Keratinocyte (primary cell): ENCODE data around the gene TIAM2. TPM values are rescaled to one million over a fixed set of nuclear protein-coding genes. Genes with fewer than 3 reads are reported as not detected.
A peak's percentile ranks its signal among the peaks of the same experiment; 100 is the strongest.

Source experiments
- DNase-seq: peaks from one replicate; pipeline ENCODE4 v3.0.0-alpha.2; 2011; ENCODE audit warnings: low read depth, missing footprints, low spot score
- FAIRE-seq: peaks from 2 replicates; lab custom pipeline; 2011; peaks lifted over from hg19 to GRCh38; lab: Jason Lieb, UNC
- H2AFZ ChIP-seq: 2 replicates; pipeline ENCODE4 v1.6.0; 2012; ENCODE audit warnings: low read length, control low read depth, inconsistent platforms; ENCODE audit not compliant: control insufficient read depth
- H3K27ac ChIP-seq: 2 replicates; pipeline ENCODE4 v1.5.1; 2011; ENCODE audit warnings: low read length; ENCODE audit not compliant: control insufficient read depth, insufficient read depth
- H3K27me3 ChIP-seq: 3 replicates; pipeline ENCODE4 v1.6.0; 2011; ENCODE audit warnings: low read length; ENCODE audit not compliant: control insufficient read depth, insufficient read depth; ENCODE audit errors: extremely low read depth
- H3K36me3 ChIP-seq, 2 experiments: 2 replicates in 1 of 2; 3 replicates in 1 of 2; pipeline ENCODE4 v1.5.1; 2011; ENCODE audit warnings: low read length in 2 of 2, mild to moderate bottlenecking in 1 of 2; ENCODE audit not compliant: control insufficient read depth in 2 of 2, insufficient read depth in 2 of 2; ENCODE audit errors: extremely low read depth in 1 of 2
- H3K4me1 ChIP-seq: 3 replicates; pipeline ENCODE4 v1.5.1; 2011; ENCODE audit warnings: low read length; ENCODE audit not compliant: control insufficient read depth, insufficient read depth; ENCODE audit errors: extremely low read depth
- H3K4me2 ChIP-seq: 3 replicates; pipeline ENCODE4 v1.6.0; 2011; ENCODE audit warnings: low read depth, low read length; ENCODE audit not compliant: control insufficient read depth, insufficient read depth; ENCODE audit errors: extremely low read depth
- H3K4me3 ChIP-seq, 3 experiments: fragments of 200-600 bp in 1 of 3; sonication (generic) in 1 of 3; 2 replicates in 2 of 3; 3 replicates in 1 of 3; pipeline ENCODE4 v1.5.1; 2011 to 2016; ENCODE audit warnings: low read length in 3 of 3, mild to moderate bottlenecking in 3 of 3, control low read depth in 2 of 3, inconsistent platforms in 1 of 3, low read depth in 1 of 3, mixed read lengths in 1 of 3, mixed run types in 1 of 3, moderate library complexity in 1 of 3; ENCODE audit not compliant: control insufficient read depth in 2 of 3, insufficient read depth in 2 of 3; ENCODE audit errors: extremely low read depth in 1 of 3
- H3K79me2 ChIP-seq: 2 replicates; pipeline ENCODE4 v1.6.0; 2012; ENCODE audit warnings: low read length; ENCODE audit not compliant: control insufficient read depth, insufficient read depth
- H3K9ac ChIP-seq: 3 replicates; pipeline ENCODE4 v1.6.0; 2011; ENCODE audit warnings: low read length; ENCODE audit not compliant: control insufficient read depth, insufficient read depth; ENCODE audit errors: extremely low read depth
- H3K9me1 ChIP-seq: 3 replicates; pipeline ENCODE4 v1.6.0; 2011; ENCODE audit warnings: low read length; ENCODE audit not compliant: control insufficient read depth, insufficient read depth; ENCODE audit errors: extremely low read depth
- H3K9me3 ChIP-seq: 2 replicates; pipeline ENCODE4 v1.5.1; 2012; ENCODE audit warnings: low read depth, low read length; ENCODE audit not compliant: control insufficient read depth
- H4K20me1 ChIP-seq: 3 replicates; pipeline ENCODE4 v1.6.0; 2011; ENCODE audit warnings: low read length; ENCODE audit not compliant: control insufficient read depth, insufficient read depth; ENCODE audit errors: extremely low read depth
- CTCF ChIP-seq, 3 experiments: IDR thresholded peaks in 1 of 3; conservative IDR thresholded peaks in 1 of 3; optimal IDR thresholded peaks in 1 of 3; 2 replicates in 2 of 3; 3 replicates in 1 of 3; pipeline versions ENCODE3 to v1.5.1; 2011; ENCODE audit warnings: low read length in 3 of 3, mild to moderate bottlenecking in 3 of 3, moderate library complexity in 2 of 3, control low read depth in 1 of 3, inconsistent platforms in 1 of 3; ENCODE audit not compliant: insufficient read depth in 2 of 3; ENCODE audit errors: extremely low read depth in 1 of 3
- EZH2 ChIP-seq: IDR thresholded peaks from one replicate; pipeline ENCODE4 v1.6.1; 2012; ENCODE audit warnings: inconsistent platforms, mild to moderate bottlenecking, low read length, moderate library complexity
- dilution Hi-C: fragments of 300-500 bp; cut with MboI; formaldehyde crosslinking; loops from one replicate; pipeline ENCODE4 v1.7.0; 2020; ENCODE audit warnings: low sequenced_read_pairs; ENCODE audit not compliant: extremely low pct_ligation_motif_present
- polyA plus RNA-seq, 5 experiments: library from polyadenylated mRNA; depleted of rRNA in 3 of 5; stranded (reverse) in 3 of 5; stranded (forward) in 1 of 5; unstranded in 1 of 5; fragments of >200 nt; gene quantifications; 1 replicate in 1 of 5; 2 replicates in 3 of 5; 3 replicates in 1 of 5; pipeline versions ENCODE4 v1.2.1 to v1.2.3, GENCODE V29; 2011 to 2012; ENCODE audit warnings: missing spikeins in 2 of 5, low read depth in 1 of 5, low replicate concordance in 1 of 5

TIAM2 gene
- polyA plus RNA-seq, 1 donor (not counting 4 experiments of a cell fraction or from before 2014, with no cell fraction given): 4.0 TPM

- H3K9ac ChIP-seq: peak overlapping the region; percentile 47
- no peak for TF ChIP-seq CTCF (optimal IDR thresholded peaks at IDR 0.05 in 1 of 3, IDR thresholded peaks at IDR 0.05 in 1 of 3, conservative IDR thresholded peaks at IDR 0.05 in 1 of 3; ENCODE audit: extremely low read depth in 1 of 3, insufficient read depth in 2 of 3, low read length in 3 of 3)
- peak; percentile 52 for TF ChIP-seq EZH2
- peaks cover 7% of the 10 kb centered on the region for H3K27me3 ChIP-seq
- FAIRE-seq: no peak
- H4K20me1 ChIP-seq: no peaks in the 10 kb centered on the region
- H3K4me1 ChIP-seq: peaks cover 5% of the 10 kb centered on the region
- peak overlapping the region; percentile 47 to 63 (median 55) for H3K4me3 ChIP-seq
- no peak for DNase-seq
- H3K36me3 ChIP-seq: no peaks in the 10 kb centered on the region
- H3K4me2 ChIP-seq: peak overlapping the region; percentile 85
- dilution Hi-C loops: no loop called here
- peak overlapping the region; percentile 83 for H2AFZ ChIP-seq
- no peak overlapping the region for H3K27ac ChIP-seq
- H3K79me2 ChIP-seq: no peaks in the 10 kb centered on the region
- no peaks in the 10 kb centered on the region for H3K9me3 ChIP-seq
- H3K9me1 ChIP-seq: no peaks in the 10 kb centered on the region
Observed at GRCh38 chr6:154996016-154996590, 988 bp downstream of the TIAM2 start.

DNA sequence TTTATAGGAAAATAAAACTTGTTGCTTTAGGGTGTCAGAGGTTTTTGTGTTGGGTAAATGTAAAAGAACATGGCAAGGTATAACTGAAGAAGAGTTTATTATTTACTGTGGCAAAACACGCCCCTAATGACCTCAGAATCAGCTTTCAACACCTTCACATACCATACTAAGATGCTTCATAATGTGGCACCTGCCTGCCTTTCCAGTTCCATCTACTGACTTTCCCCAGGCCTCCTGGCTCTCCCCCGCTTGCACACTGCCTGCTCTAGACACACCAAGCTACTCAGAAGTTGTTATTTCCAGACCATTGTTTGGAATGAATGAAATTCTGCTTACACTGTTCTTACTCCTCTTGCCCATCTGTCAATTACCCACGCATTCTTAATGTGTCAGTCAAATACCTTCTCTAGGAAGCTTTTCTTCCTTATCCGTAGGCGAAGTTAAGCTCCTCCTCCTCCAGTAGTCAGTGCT lies 1.8 kb downstream of the TIAM2 start:
- H3K36me3 ChIP-seq: no peaks in the 10 kb centered on the region
- no peaks in the 10 kb centered on the region for H3K9me3 ChIP-seq
- no peaks in the 10 kb centered on the region for H4K20me1 ChIP-seq
- H3K9me1 ChIP-seq: no peaks in the 10 kb centered on the region
- H3K27me3 ChIP-seq: peaks cover 7% of the 10 kb centered on the region
- dilution Hi-C loops: no loop called here
- TF ChIP-seq EZH2 (no peak), CTCF (optimal IDR thresholded peaks at IDR 0.05 in 1 of 3, IDR thresholded peaks at IDR 0.05 in 1 of 3, conservative IDR thresholded peaks at IDR 0.05 in 1 of 3; ENCODE audit: extremely low read depth in 1 of 3, insufficient read depth in 2 of 3, low read length in 3 of 3) (no peak)
- H3K4me3 ChIP-seq: no peak overlapping the region
- peaks cover 2% of the 10 kb centered on the region for H3K4me1 ChIP-seq
- no peak for DNase-seq
- H3K9ac ChIP-seq: no peak overlapping the region
- peak; percentile 75 for FAIRE-seq
- H3K27ac ChIP-seq: no peak overlapping the region
- no peak overlapping the region for H2AFZ ChIP-seq
- H3K79me2 ChIP-seq: no peaks in the 10 kb centered on the region
- no peak overlapping the region for H3K4me2 ChIP-seq
